ENCODE data around the gene SFXN5. TPM values are rescaled to one million over a fixed set of nuclear protein-coding genes. Genes with fewer than 3 reads are reported as not detected.

Gene SFXN5
- total RNA-seq, 1 donor from 2014 or later = 15.4 TPM

- Histone ChIP-seq H3K4me3 (no peak overlapping the region), H3K4me1 (no peaks in the 10 kb centered on the region), H3K27me3 (ENCODE audit: low read depth) (no peaks in the 10 kb centered on the region), H3K27ac (no peak overlapping the region), H3K36me3 (peaks cover 10% of the 10 kb centered on the region), H3K9me3 (no peaks in the 10 kb centered on the region)
- intact Hi-C loops (cut with DNase I) = no loop called here
- TF ChIP-seq, protein P1, sequence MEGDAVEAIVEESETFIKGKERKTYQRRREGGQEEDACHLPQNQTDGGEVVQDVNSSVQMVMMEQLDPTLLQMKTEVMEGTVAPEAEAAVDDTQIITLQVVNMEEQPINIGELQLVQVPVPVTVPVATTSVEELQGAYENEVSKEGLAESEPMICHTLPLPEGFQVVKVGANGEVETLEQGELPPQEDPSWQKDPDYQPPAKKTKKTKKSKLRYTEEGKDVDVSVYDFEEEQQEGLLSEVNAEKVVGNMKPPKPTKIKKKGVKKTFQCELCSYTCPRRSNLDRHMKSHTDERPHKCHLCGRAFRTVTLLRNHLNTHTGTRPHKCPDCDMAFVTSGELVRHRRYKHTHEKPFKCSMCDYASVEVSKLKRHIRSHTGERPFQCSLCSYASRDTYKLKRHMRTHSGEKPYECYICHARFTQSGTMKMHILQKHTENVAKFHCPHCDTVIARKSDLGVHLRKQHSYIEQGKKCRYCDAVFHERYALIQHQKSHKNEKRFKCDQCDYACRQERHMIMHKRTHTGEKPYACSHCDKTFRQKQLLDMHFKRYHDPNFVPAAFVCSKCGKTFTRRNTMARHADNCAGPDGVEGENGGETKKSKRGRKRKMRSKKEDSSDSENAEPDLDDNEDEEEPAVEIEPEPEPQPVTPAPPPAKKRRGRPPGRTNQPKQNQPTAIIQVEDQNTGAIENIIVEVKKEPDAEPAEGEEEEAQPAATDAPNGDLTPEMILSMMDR (IDR thresholded peaks at IDR 0.05) = no peak
- ATAC-seq (no peak), DNase-seq (no peak)
Observed at GRCh38 chr2:72982781-72983499, 88.6 kb downstream of the SFXN5 start.

DNA sequence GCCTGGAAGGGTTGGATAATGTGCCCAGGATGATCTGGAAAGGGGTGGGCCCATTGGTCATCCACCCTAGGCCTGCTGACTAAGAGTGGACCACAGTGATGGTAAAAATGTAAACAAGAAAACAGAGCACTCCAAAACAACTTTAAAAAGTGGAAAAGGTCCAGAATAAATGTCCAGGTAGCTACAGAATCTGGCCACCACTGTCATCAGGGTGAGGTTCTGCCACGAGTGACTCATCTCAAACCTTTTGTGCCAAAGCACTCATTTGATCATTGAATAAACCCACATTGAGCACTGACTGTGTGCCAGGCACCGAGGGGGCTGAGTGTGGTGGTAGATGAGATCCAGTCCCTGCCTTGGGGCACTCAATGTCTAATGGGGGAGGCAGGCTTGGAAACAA lies 89.3 kb downstream of the SFXN5 start:
- no peaks in the 10 kb centered on the region for H3K4me1 ChIP-seq
- H3K9me3 ChIP-seq = no peaks in the 10 kb centered on the region
- TF ChIP-seq, protein P1 (IDR thresholded peaks at IDR 0.05) = no peak
- DNase-seq (peak; percentile 22), ATAC-seq (no peak)
- intact Hi-C loops (cut with DNase I) = no loop called here
- H3K27ac ChIP-seq = no peak overlapping the region
- H3K4me3 ChIP-seq = no peak overlapping the region
- H3K27me3 ChIP-seq (ENCODE audit: low read depth) = no peaks in the 10 kb centered on the region
- H3K36me3 ChIP-seq = peaks cover 6% of the 10 kb centered on the region

DNA sequence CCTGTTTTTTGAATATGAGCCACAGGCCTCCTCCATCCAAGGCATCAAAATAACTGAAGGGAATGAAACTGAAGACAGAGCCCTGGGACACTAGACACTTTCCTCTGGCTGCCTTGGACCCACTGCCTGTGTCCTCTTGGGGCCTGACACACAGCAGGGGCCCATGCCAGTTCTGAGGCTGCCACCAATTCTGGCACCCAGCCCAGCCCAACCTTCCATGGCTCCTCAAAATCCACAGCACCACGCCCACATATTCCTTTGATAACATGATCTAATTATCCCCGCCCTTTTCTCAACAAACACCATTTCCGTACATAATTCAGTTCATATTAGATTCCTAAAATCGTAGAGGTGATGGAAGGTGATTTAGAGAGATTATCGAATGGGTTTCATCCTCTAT lies 90.0 kb downstream of the SFXN5 start:
- H3K4me1 ChIP-seq = no peaks in the 10 kb centered on the region
- DNase-seq (peak; percentile 34), ATAC-seq (no peak)
- intact Hi-C loops (cut with DNase I) = no loop called here
- H3K27me3 ChIP-seq (ENCODE audit: low read depth) = no peaks in the 10 kb centered on the region
- H3K4me3 ChIP-seq = no peak overlapping the region
- H3K9me3 ChIP-seq = no peaks in the 10 kb centered on the region
- H3K36me3 ChIP-seq = peaks cover 6% of the 10 kb centered on the region
- H3K27ac ChIP-seq = no peak overlapping the region
- TF ChIP-seq, protein P1 (IDR thresholded peaks at IDR 0.05) = no peak

- TF ChIP-seq, protein P1 (IDR thresholded peaks at IDR 0.05) = no peak
- no peaks in the 10 kb centered on the region for H3K4me1 ChIP-seq
- intact Hi-C loops (cut with DNase I) = no loop called here
- DNase-seq = peak; percentile 11
- H3K27me3 ChIP-seq (ENCODE audit: low read depth) = no peaks in the 10 kb centered on the region
- H3K36me3 ChIP-seq = peaks cover 6% of the 10 kb centered on the region
- H3K4me3 ChIP-seq = no peak overlapping the region
- ATAC-seq = no peak
- no peaks in the 10 kb centered on the region for H3K9me3 ChIP-seq
- no peak overlapping the region for H3K27ac ChIP-seq
Observed at GRCh38 chr2:72980535-72981217, 90.8 kb downstream of the SFXN5 start.

- ATAC-seq (peak; percentile 54 to 82), DNase-seq (peak; percentile 19)
- no peaks in the 10 kb centered on the region for H3K27me3 ChIP-seq (ENCODE audit: low read depth)
Observed at GRCh38 chr2:72979896-72980295, 91.6 kb downstream of the SFXN5 start.

More at GRCh38 chr2:72979896-72980295, 91.6 kb downstream of the SFXN5 start:
- Histone ChIP-seq H3K4me3 (no peak overlapping the region), H3K36me3 (peaks cover 3% of the 10 kb centered on the region), H3K4me1 (no peaks in the 10 kb centered on the region), H3K27ac (no peak overlapping the region), H3K9me3 (no peaks in the 10 kb centered on the region)
- TF ChIP-seq, protein P1 (IDR thresholded peaks at IDR 0.05) = no peak
- intact Hi-C loops (cut with DNase I) = no loop called here

Measured in lower lobe of right lung (tissue), 2 donors.